OCI-LY7 (cell line): ENCODE results near the gene CST3. TPM values are rescaled to one million over a fixed set of nuclear protein-coding genes. Genes with fewer than 3 reads are reported as not detected.

Experiments
- BruUV-seq: library from RNA; stranded (reverse); fragments of 400-500 nt; replicated peaks from 2 replicates; lab custom pipeline; 2021; lab: Mats Ljungman, UMichigan
- CTCF ChIA-PET: fragments of 300-600 bp; sonication (Branson Sonifier 250); formaldehyde crosslinking; loops from one replicate; lab custom pipeline; 2022; ENCODE audit warnings: antibody characterized with exemption; ENCODE audit not compliant: unreplicated experiment; lab: Charles Lee
- POLR2A ChIA-PET: fragments of 300-600 bp; sonication (Branson Sonifier 250); formaldehyde crosslinking; loops from one replicate; lab custom pipeline; 2022; ENCODE audit warnings: antibody characterized with exemption; lab: Charles Lee
- DNase-seq: peaks from one replicate; pipeline ENCODE4 v3.0.0-alpha.2; 2015; ENCODE audit warnings: low spot score
- H2AFZ ChIP-seq: fragments of 200-600 bp; sonication (generic), shearing (Covaris generic); 2 replicates; pipeline ENCODE4 v1.6.1; 2014; ENCODE audit warnings: mild to moderate bottlenecking, antibody characterized with exemption, low read length, moderate library complexity
- H3K27ac ChIP-seq: fragments of 200-600 bp; sonication (generic); 2 replicates; pipeline ENCODE4 v1.5.1; 2014; ENCODE audit warnings: mixed run types, low read depth, mild to moderate bottlenecking, moderate library complexity, low read length, inconsistent platforms; ENCODE audit not compliant: poor library complexity, severe bottlenecking
- H3K36me3 ChIP-seq: fragments of 200-600 bp; sonication (generic); 2 replicates; pipeline ENCODE4 v1.6.1; 2014; ENCODE audit warnings: mild to moderate bottlenecking, antibody characterized with exemption, low read length, moderate library complexity, mixed read lengths; ENCODE audit not compliant: insufficient read depth
- H3K4me1 ChIP-seq: fragments of 200-600 bp; sonication (generic); 2 replicates; pipeline ENCODE4 v1.5.1; 2014; ENCODE audit warnings: mild to moderate bottlenecking, low read length; ENCODE audit not compliant: insufficient read depth, poor library complexity, severe bottlenecking
- H3K4me2 ChIP-seq: fragments of 200-600 bp; sonication (generic); 2 replicates; pipeline ENCODE4 v1.6.1; 2014; ENCODE audit warnings: mild to moderate bottlenecking, low read length
- H3K4me3 ChIP-seq: fragments of 200-600 bp; sonication (generic); 2 replicates; pipeline ENCODE4 v1.5.1; 2014; ENCODE audit warnings: mild to moderate bottlenecking, low read depth, low read length; ENCODE audit not compliant: poor library complexity, severe bottlenecking
- H3K79me2 ChIP-seq: fragments of 200-600 bp; sonication (generic); 2 replicates; pipeline ENCODE4 v1.6.1; 2016; ENCODE audit warnings: low read depth, mild to moderate bottlenecking, low read length, moderate library complexity, mixed read lengths; ENCODE audit not compliant: insufficient read depth
- H3K9me2 ChIP-seq: fragments of 200-600 bp; sonication (generic); 2 replicates; pipeline ENCODE4 v1.6.1; 2016; ENCODE audit warnings: mild to moderate bottlenecking, low read length, mixed read lengths; ENCODE audit not compliant: insufficient read depth
- H3K9me3 ChIP-seq: fragments of 200-600 bp; sonication (generic); 2 replicates; pipeline ENCODE4 v1.6.1; 2014; ENCODE audit warnings: mild to moderate bottlenecking, mixed run types, low read length, mixed read lengths
- H4K20me1 ChIP-seq: fragments of 200-600 bp; sonication (generic); 2 replicates; pipeline ENCODE4 v1.6.1; 2014; ENCODE audit warnings: mild to moderate bottlenecking, antibody characterized with exemption, low read length, moderate library complexity, mixed read lengths; ENCODE audit not compliant: insufficient read depth
- EZH2phosphoT487 ChIP-seq: fragments of 200-600 bp; sonication (generic); IDR thresholded peaks from 2 replicates; pipeline ENCODE4 v1.6.1; 2018; ENCODE audit warnings: low read depth, borderline replicate concordance, mild to moderate bottlenecking, mixed run types, antibody characterized with exemption, low read length, moderate library complexity, mixed read lengths
- intact Hi-C: fragments of 100-400 bp; cut with micrococcal nuclease; formaldehyde crosslinking; loops from one replicate; pipeline ENCODE4 v1.10.0; 2022; ENCODE audit not compliant: unreplicated experiment
- total RNA-seq, 2 experiments: library from RNA; depleted of rRNA in 1 of 2; stranded (reverse); fragments of >200 nt in 1 of 2; shearing (Covaris generic) in 1 of 2; gene quantifications; 2 replicates each; pipeline ENCODE4 v1.2.3, GENCODE V29; 2014 to 2022
- TF ChIP-seq, protein P1 (sequence below): fragments of 200-600 bp; sonication (generic); conservative IDR thresholded peaks from 2 replicates; pipeline ENCODE4 v1.5.1; 2014; ENCODE audit warnings: mild to moderate bottlenecking, antibody characterized with exemption, low read length, moderate library complexity, mixed read lengths

Gene CST3
- total RNA-seq, 2 experiments from 2014 or later = not detected

DNA sequence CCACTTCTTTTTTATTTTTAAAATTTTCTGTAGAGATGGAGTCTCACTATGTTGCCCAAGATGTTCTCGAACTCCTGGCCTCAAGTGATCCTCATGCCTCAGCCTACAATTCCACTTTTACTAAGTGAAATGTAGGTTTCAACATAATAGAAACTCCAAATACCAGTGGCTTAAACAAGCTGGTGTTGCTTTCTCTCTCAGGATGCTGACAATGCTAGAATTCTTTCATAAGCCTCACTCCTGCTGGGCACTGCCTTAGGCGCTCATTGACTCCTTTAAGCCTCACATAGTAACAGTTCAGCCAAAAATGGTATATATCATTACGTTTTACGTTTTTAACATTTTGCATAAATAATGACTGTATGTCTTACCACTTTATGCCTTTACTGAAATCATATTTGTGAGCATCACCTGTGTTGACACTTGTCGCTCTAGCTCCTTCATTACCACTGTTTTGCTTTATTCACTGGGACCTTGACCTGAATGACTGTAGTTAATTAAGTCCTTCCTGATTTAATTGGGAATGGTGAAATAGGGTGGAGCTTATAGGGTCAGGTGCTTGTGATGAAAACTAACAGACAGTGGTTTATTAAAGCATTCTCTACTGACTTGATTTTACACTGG lies 28.2 kb downstream of the CST3 start:
- Histone ChIP-seq H3K4me2 (no peak overlapping the region), H3K79me2 (no peaks in the 10 kb centered on the region), H2AFZ (no peak overlapping the region), H3K36me3 (no peaks in the 10 kb centered on the region), H3K27ac (no peak overlapping the region), H4K20me1 (no peaks in the 10 kb centered on the region), H3K4me3 (no peak overlapping the region), H3K9me3 (no peaks in the 10 kb centered on the region), H3K9me2 (no peaks in the 10 kb centered on the region), H3K4me1 (no peaks in the 10 kb centered on the region)
- DNase-seq = no peak
- TF ChIP-seq EZH2phosphoT487 = no peak
- TF ChIP-seq, protein P1, sequence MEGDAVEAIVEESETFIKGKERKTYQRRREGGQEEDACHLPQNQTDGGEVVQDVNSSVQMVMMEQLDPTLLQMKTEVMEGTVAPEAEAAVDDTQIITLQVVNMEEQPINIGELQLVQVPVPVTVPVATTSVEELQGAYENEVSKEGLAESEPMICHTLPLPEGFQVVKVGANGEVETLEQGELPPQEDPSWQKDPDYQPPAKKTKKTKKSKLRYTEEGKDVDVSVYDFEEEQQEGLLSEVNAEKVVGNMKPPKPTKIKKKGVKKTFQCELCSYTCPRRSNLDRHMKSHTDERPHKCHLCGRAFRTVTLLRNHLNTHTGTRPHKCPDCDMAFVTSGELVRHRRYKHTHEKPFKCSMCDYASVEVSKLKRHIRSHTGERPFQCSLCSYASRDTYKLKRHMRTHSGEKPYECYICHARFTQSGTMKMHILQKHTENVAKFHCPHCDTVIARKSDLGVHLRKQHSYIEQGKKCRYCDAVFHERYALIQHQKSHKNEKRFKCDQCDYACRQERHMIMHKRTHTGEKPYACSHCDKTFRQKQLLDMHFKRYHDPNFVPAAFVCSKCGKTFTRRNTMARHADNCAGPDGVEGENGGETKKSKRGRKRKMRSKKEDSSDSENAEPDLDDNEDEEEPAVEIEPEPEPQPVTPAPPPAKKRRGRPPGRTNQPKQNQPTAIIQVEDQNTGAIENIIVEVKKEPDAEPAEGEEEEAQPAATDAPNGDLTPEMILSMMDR = no peak
- BruUV-seq = no TSS peak
- ChIA-PET CTCF (no interaction called here), POLR2A (no interaction called here)
- intact Hi-C loops = loop anchor here (10.0 kb wide), 1 partner anchor 915 kb away; no protein-coding TSS in a partner anchor

DNA sequence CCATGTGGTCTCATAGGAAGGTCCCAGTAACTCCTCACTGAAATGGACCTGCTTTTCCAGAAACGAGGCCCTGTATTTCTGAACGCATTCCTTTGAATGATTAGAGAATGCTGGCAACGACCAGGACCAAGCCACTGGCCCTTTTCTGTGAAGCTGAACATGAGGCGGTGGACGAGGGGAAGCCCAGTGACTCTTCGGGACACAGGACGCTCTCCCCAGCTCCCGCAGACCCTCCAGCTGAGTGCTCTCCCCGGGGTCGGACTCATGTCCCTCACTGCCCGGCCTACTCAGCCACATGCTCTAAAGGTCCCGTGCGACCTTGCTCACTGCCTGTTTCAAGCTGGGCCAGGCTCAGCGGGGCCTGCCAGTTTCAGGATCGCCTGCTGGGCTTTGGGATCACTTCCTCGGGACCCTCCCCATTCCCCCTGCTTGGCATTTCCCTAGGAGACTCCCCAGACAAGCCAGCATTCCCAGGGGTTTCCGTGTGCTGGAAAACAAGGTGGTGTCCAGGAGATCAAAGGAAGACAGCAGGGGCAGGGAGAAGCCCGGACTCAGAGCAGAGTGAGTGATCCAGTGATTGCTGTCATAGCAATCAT lies 29.4 kb downstream of the CST3 start:
- no peak for TF ChIP-seq EZH2phosphoT487
- TF ChIP-seq, protein P1 = no peak
- H2AFZ ChIP-seq = no peak overlapping the region
- ChIA-PET POLR2A (no interaction called here), CTCF (no interaction called here)
- DNase-seq = no peak
- H3K36me3 ChIP-seq = no peaks in the 10 kb centered on the region
- H3K9me3 ChIP-seq = no peaks in the 10 kb centered on the region
- H3K79me2 ChIP-seq = no peaks in the 10 kb centered on the region
- no peaks in the 10 kb centered on the region for H3K4me1 ChIP-seq
- H3K4me3 ChIP-seq = no peak overlapping the region
- no peak overlapping the region for H3K4me2 ChIP-seq
- no peaks in the 10 kb centered on the region for H4K20me1 ChIP-seq
- intact Hi-C loops = loop anchor here (10.0 kb wide), 1 partner anchor 914 kb away; no protein-coding TSS in a partner anchor
- no peak overlapping the region for H3K27ac ChIP-seq
- no TSS peak for BruUV-seq
- H3K9me2 ChIP-seq = no peaks in the 10 kb centered on the region
